IPS-20b (cell line): Measurements from ENCODE around the gene SLC26A2.

ENCODE experiments used
- H3K27ac ChIP-seq: one replicate; pipeline ENCODE4 v1.5.1; 2013; ENCODE audit warnings: low read length
- H3K27me3 ChIP-seq: 2 replicates; pipeline ENCODE4 v1.6.1; 2013; ENCODE audit warnings: mild to moderate bottlenecking, low read length, inconsistent platforms; ENCODE audit not compliant: insufficient read depth
- H3K36me3 ChIP-seq: 2 replicates; pipeline ENCODE4 v1.6.1; 2013; ENCODE audit warnings: low read depth, mild to moderate bottlenecking, inconsistent platforms, low read length, moderate library complexity; ENCODE audit not compliant: insufficient read depth
- H3K4me1 ChIP-seq: 2 replicates; pipeline ENCODE4 v1.6.1; 2013; ENCODE audit warnings: mild to moderate bottlenecking, control low read depth, inconsistent platforms, low read length, moderate library complexity; ENCODE audit not compliant: insufficient read depth
- H3K4me3 ChIP-seq: 2 replicates; pipeline ENCODE4 v1.5.1; 2013; ENCODE audit warnings: mild to moderate bottlenecking, low read length, inconsistent platforms
- H3K9ac ChIP-seq: 2 replicates; pipeline ENCODE4 v1.6.1; 2013; ENCODE audit warnings: low read depth, mild to moderate bottlenecking, inconsistent platforms, low read length, moderate library complexity
- H3K9me3 ChIP-seq: 2 replicates; pipeline ENCODE4 v1.6.1; 2013; ENCODE audit warnings: mild to moderate bottlenecking, low read depth, low read length, inconsistent platforms; ENCODE audit not compliant: insufficient read depth

The SLC26A2 gene

DNA sequence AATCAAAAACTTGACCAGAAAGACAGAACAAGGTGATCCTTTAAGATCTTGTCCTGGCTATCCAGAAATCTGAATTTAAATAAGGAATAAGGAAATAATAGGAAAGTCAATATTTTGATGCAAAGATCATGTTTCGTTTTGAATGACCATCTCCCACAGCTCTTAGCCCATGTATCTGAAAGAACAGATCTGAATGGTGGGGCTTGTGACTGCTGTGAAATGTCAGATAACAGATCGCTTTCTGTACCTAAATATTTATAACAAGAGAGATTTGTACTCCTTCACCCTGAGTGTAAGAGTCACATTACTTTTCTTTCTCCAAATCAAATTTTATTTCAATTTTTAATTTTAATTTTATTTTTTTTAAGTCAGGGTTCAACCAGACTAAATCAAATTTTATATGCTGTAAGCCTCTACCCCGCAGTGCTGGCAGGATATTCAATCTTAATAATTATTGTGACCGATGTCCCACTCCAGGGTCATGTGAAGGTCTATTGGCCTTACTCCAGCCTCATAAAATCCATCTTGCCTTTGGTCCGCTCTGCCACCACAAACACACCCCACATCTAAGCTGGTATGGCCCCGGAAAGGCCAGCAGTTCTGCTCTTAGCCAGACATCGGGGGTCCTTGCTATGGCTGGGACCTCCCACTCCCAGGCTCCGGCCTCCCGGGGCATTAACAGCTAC is 7.0 kb upstream of the SLC26A2 start:
- Histone ChIP-seq H3K27ac (no peak overlapping the region), H3K4me1 (no peaks in the 10 kb centered on the region), H3K9me3 (no peaks in the 10 kb centered on the region), H3K4me3 (no peak overlapping the region), H3K9ac (no peak overlapping the region), H3K36me3 (no peaks in the 10 kb centered on the region), H3K27me3 (no peaks in the 10 kb centered on the region)

- Histone ChIP-seq H3K9ac (no peak overlapping the region), H3K27me3 (no peaks in the 10 kb centered on the region), H3K27ac (no peak overlapping the region), H3K4me3 (no peak overlapping the region), H3K9me3 (no peaks in the 10 kb centered on the region), H3K36me3 (no peaks in the 10 kb centered on the region), H3K4me1 (peaks cover 4% of the 10 kb centered on the region; the same call in 1 of the 2 replicates)
Observed at GRCh38 chr5:149954798-149955197, 5.8 kb upstream of the SLC26A2 start.

DNA sequence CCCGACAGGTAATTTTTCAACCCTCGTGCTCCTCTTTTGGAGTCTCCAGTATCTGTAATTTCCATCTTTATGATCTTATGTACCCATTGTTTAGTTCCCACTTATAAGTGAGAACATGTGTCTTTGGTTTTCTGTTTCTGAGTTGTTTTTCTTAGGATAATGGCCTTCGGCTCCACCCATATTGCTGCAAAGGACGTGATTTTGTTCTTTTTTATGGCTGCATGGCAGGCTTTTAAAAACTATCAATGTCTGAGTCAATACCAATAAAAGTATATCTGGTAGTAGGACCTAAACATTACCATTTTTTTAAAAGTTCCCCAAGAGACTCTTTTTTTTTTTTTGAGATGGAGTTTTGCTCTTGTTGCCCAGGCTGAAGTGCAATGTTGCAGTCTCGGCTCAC is 3.9 kb upstream of the SLC26A2 start:
- Histone ChIP-seq H3K27me3 (peaks cover 6% of the 10 kb centered on the region), H3K36me3 (no peaks in the 10 kb centered on the region), H3K4me3 (no peak overlapping the region), H3K4me1 (peaks cover 9% of the 10 kb centered on the region; the same call in 1 of the 2 replicates), H3K9me3 (no peaks in the 10 kb centered on the region), H3K9ac (no peak overlapping the region), H3K27ac (no peak overlapping the region)

GRCh38 chr5:149957855-149958254 is 2.7 kb upstream of the SLC26A2 start:
- no peaks in the 10 kb centered on the region for H3K36me3 ChIP-seq
- no peaks in the 10 kb centered on the region for H3K9me3 ChIP-seq
- H3K27me3 ChIP-seq: peaks cover 10% of the 10 kb centered on the region
- H3K27ac ChIP-seq: no peak overlapping the region
- H3K4me3 ChIP-seq: no peak overlapping the region
- no peak overlapping the region for H3K9ac ChIP-seq
- peaks cover 9% of the 10 kb centered on the region; the same call in 1 of the 2 replicates for H3K4me1 ChIP-seq

- peaks cover 9% of the 10 kb centered on the region; the same call in 1 of the 2 replicates for H3K4me1 ChIP-seq
- H3K27me3 ChIP-seq: peaks cover 10% of the 10 kb centered on the region
- H3K4me3 ChIP-seq: peak overlapping the region; percentile 86
- peak overlapping the region; percentile 89 for H3K9ac ChIP-seq
- H3K9me3 ChIP-seq: no peaks in the 10 kb centered on the region
- no peaks in the 10 kb centered on the region for H3K36me3 ChIP-seq
- no peak overlapping the region for H3K27ac ChIP-seq
Observed at GRCh38 chr5:149959406-149960236, 937 bp upstream of the SLC26A2 start.

GRCh38 chr5:149961186-149961685 is 678 bp downstream of the SLC26A2 start:
- Histone ChIP-seq H3K36me3 (no peaks in the 10 kb centered on the region), H3K4me1 (peaks cover 9% of the 10 kb centered on the region; the same call in 1 of the 2 replicates), H3K9ac (peak overlapping the region; percentile 66; the same call in 1 of the 2 replicates), H3K27ac (no peak overlapping the region), H3K9me3 (no peaks in the 10 kb centered on the region), H3K27me3 (peaks cover 10% of the 10 kb centered on the region), H3K4me3 (peak overlapping the region; percentile 86)

DNA sequence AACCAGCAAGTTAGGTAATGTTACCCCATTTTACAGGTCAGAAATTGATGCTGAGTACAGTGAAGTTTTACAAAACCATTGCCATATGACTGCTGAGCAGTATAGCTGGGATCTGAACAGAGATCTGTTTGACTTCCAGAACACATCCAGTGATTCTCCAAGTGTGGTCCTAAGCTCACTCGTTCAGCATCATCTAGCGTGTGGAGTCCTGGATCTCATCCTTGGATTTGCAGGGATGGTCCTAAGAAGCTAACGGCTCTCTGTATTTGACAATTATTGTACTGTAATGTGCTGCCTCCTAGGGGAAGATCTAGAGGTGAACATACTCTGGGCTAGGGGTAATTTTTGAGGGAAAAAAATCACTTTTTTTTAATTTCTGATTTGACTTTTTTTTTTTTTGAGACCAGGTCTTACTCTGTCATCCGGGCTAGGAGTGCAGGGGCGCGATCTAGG is 1.4 kb downstream of the SLC26A2 start:
- Histone ChIP-seq H3K4me1 (peaks cover 9% of the 10 kb centered on the region; the same call in 1 of the 2 replicates), H3K9me3 (no peaks in the 10 kb centered on the region), H3K9ac (no peak overlapping the region), H3K27me3 (peaks cover 10% of the 10 kb centered on the region), H3K27ac (no peak overlapping the region), H3K4me3 (peak overlapping the region; percentile 86; the same call in 1 of the 2 replicates), H3K36me3 (no peaks in the 10 kb centered on the region)

- Histone ChIP-seq H3K27me3 (peaks cover 10% of the 10 kb centered on the region), H3K4me1 (peaks cover 9% of the 10 kb centered on the region; the same call in 1 of the 2 replicates), H3K36me3 (no peaks in the 10 kb centered on the region), H3K27ac (no peak overlapping the region), H3K9ac (no peak overlapping the region), H3K9me3 (no peaks in the 10 kb centered on the region), H3K4me3 (no peak overlapping the region)
Observed at GRCh38 chr5:149962601-149963300, 2.2 kb downstream of the SLC26A2 start.

DNA sequence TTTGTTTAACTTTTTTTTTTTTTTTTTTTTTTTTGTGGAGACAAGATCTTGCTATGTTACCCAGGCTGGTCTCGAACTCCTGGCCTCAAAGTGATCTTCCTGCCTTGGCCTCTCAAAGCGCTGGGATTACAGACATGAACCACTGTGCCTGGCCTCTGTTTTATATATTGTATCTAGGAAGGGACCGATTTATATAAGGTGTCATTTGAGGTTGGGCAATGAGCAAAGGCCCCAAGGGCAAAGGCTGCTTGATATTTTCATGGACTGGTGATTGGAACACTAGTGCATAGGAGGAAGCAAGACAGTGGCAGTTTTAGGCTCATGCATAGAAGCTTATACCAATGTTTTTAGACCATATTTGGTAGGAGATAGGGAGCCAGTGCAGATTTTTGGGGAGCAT is 3.2 kb downstream of the SLC26A2 start:
- Histone ChIP-seq H3K36me3 (no peaks in the 10 kb centered on the region), H3K9ac (no peak overlapping the region), H3K4me1 (peaks cover 9% of the 10 kb centered on the region; the same call in 1 of the 2 replicates), H3K27ac (no peak overlapping the region), H3K27me3 (peaks cover 10% of the 10 kb centered on the region), H3K4me3 (no peak overlapping the region), H3K9me3 (no peaks in the 10 kb centered on the region)

- H3K27me3 ChIP-seq: peaks cover under 1% of the 10 kb centered on the region
- H3K9ac ChIP-seq: no peak overlapping the region
- H3K9me3 ChIP-seq: no peaks in the 10 kb centered on the region
- H3K27ac ChIP-seq: no peak overlapping the region
- no peak overlapping the region for H3K4me3 ChIP-seq
- no peaks in the 10 kb centered on the region for H3K36me3 ChIP-seq
- H3K4me1 ChIP-seq: no peaks in the 10 kb centered on the region
Observed at GRCh38 chr5:149966946-149967345, 6.4 kb downstream of the SLC26A2 start.

DNA sequence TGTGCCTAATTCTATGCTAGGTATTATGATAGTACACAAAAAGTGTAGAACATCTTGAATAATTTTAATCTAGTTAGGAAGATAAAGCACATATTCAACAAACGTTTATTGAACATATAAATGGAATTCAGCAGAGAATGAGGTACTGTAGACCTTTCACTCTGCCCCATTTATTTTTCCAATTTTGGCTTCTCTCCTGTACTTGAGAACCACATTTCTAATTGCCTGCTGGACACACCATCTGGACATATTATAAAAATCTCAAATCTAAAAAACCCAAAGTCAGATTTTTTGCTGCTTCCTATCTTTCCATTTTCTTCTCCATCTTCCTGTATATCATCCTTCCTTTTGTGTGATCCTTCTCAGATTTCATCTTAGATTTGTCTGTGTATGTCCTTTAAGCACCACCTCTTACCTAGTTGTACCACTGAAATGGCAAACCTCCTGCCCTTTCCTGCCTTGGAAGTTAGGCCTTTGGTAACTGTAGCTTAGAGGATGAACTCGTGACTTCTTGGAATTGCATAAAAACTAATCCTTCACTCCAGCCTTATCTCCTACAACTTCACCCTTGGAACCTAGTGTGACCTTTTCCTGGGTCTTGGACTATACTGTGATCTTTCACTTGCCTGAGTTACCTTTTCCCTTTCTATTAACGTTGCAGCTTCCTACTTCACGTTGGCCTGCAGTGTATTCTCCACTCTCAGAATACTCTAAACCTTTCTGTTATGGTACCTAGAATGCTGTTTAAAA is 8.8 kb downstream of the SLC26A2 start:
- Histone ChIP-seq H3K9ac (no peak overlapping the region), H3K36me3 (no peaks in the 10 kb centered on the region), H3K4me3 (no peak overlapping the region), H3K27me3 (no peaks in the 10 kb centered on the region), H3K27ac (no peak overlapping the region), H3K4me1 (no peaks in the 10 kb centered on the region), H3K9me3 (no peaks in the 10 kb centered on the region)
